SK-N-SH (cell line): ENCODE results near the gene FOXF2. TPM values are rescaled to one million over a fixed set of nuclear protein-coding genes. Genes with fewer than 3 reads are reported as not detected.

Source experiments
- CTCF ChIA-PET: fragments of 300-600, 350-600 bp; formaldehyde crosslinking; extraction: SDS; loops from one replicate; lab custom pipeline; 2021; lab: Yijun Ruan, JAX
- POLR2A ChIA-PET: fragments of 350-600 bp; sonication (Branson Sonifier 250); formaldehyde crosslinking; extraction: SDS; loops from one replicate; lab custom pipeline; 2020; ENCODE audit warnings: antibody characterized with exemption, inconsistent platforms; lab: Yijun Ruan, JAX
- DNase-seq: peaks from one replicate; pipeline ENCODE4 v3.0.0; 2012
- H2AFZ ChIP-seq: fragments of 200-600 bp; sonication (generic); 2 replicates; pipeline ENCODE4 v1.8.1; 2016; ENCODE audit warnings: antibody characterized with exemption, mild to moderate bottlenecking, low read depth
- H3F3A ChIP-seq: fragments of 200-600 bp; sonication (generic); replicated peaks from 2 replicates; pipeline ENCODE3; 2016; ENCODE audit warnings: antibody characterized with exemption, mild to moderate bottlenecking; ENCODE audit not compliant: insufficient read depth
- H3K27ac ChIP-seq, 2 experiments: fragments of 200-500 bp in 1 of 2; fragments of 200-600 bp in 1 of 2; sonication (Bioruptor generic) in 1 of 2; sonication (generic), shearing (Covaris generic) in 1 of 2; 2 replicates each; pipeline versions ENCODE4 v1.5.1 to v1.6.1; 2014 to 2016; ENCODE audit warnings: low read depth in 2 of 2, inconsistent platforms in 1 of 2, low read length in 1 of 2, mild to moderate bottlenecking in 1 of 2, mixed read lengths in 1 of 2
- H3K27me3 ChIP-seq: fragments of 200-600 bp; sonication (generic), shearing (Covaris generic); 2 replicates; pipeline ENCODE4 v1.6.1; 2016; ENCODE audit warnings: mixed run types; ENCODE audit not compliant: insufficient read depth
- H3K36me3 ChIP-seq, 2 experiments: fragments of 200-500 bp in 1 of 2; fragments of 200-600 bp in 1 of 2; sonication (Bioruptor generic) in 1 of 2; sonication (generic) in 1 of 2; replicated peaks in 1 of 2; 2 replicates each; pipeline versions ENCODE3 to v1.5.1; 2014 to 2016; ENCODE audit warnings: low read length in 1 of 2, mild to moderate bottlenecking in 1 of 2; ENCODE audit not compliant: insufficient read depth in 2 of 2, control insufficient read depth in 1 of 2
- H3K4me1 ChIP-seq, 2 experiments: fragments of 200-500 bp in 1 of 2; fragments of 200-600 bp in 1 of 2; sonication (Bioruptor generic) in 1 of 2; sonication (generic), shearing (Covaris generic) in 1 of 2; 2 replicates each; pipeline versions ENCODE4 v1.5.1 to v1.6.1; 2014 to 2016; ENCODE audit warnings: low read depth in 1 of 2, low read length in 1 of 2, mixed run types in 1 of 2; ENCODE audit not compliant: insufficient read depth in 2 of 2, control insufficient read depth in 1 of 2
- H3K4me2 ChIP-seq: fragments of 200-600 bp; sonication (generic), shearing (Covaris generic); 2 replicates; pipeline ENCODE4 v1.6.1; 2017; ENCODE audit warnings: mixed run types
- H3K4me3 ChIP-seq, 2 experiments: fragments of 200-500 bp in 1 of 2; fragments of 200-600 bp in 1 of 2; sonication (Bioruptor generic) in 1 of 2; sonication (generic), shearing (Covaris generic) in 1 of 2; 2 replicates each; pipeline versions ENCODE4 v1.5.1 to v1.8.1; 2014 to 2016; ENCODE audit warnings: low read depth in 2 of 2, inconsistent platforms in 1 of 2, low read length in 1 of 2, mild to moderate bottlenecking in 1 of 2, mixed read lengths in 1 of 2, moderate library complexity in 1 of 2
- H3K79me2 ChIP-seq: fragments of 200-600 bp; sonication (generic); 2 replicates; pipeline ENCODE4 v1.8.1; 2017; ENCODE audit warnings: mild to moderate bottlenecking; ENCODE audit not compliant: insufficient read depth
- H3K9ac ChIP-seq: fragments of 200-600 bp; sonication (generic); 2 replicates; pipeline ENCODE4 v1.6.1; 2017; ENCODE audit warnings: mixed run types
- H3K9me2 ChIP-seq: fragments of 200-600 bp; sonication (generic); 2 replicates; pipeline ENCODE4 v1.6.1; 2017; ENCODE audit warnings: mixed run types
- H3K9me3 ChIP-seq: fragments of 200-600 bp; sonication (generic); 2 replicates; pipeline ENCODE4 v1.6.1; 2017; ENCODE audit warnings: mixed run types, mild to moderate bottlenecking, moderate library complexity
- H4K20me1 ChIP-seq: fragments of 200-600 bp; sonication (generic); 2 replicates; pipeline ENCODE4 v1.6.1; 2017; ENCODE audit warnings: mild to moderate bottlenecking, mixed run types; ENCODE audit not compliant: insufficient read depth
- ELF1 ChIP-seq: IDR thresholded peaks from 2 replicates; pipeline ENCODE4 v1.4.0; 2012
- EP300 ChIP-seq, 2 experiments: IDR thresholded peaks; 2 replicates each; pipeline versions ENCODE4 v1.4.0 to v1.6.1; 2012; ENCODE audit warnings: borderline replicate concordance in 1 of 2, low read depth in 1 of 2, low read length in 1 of 2
- FOSL2 ChIP-seq: IDR thresholded peaks from 2 replicates; pipeline ENCODE4 v1.4.0; 2012; ENCODE audit warnings: low read depth, mild to moderate bottlenecking, moderate library complexity, borderline replicate concordance
- FOXJ3 ChIP-seq: sonication (generic); formaldehyde crosslinking; IDR thresholded peaks from 2 replicates; pipeline ENCODE4 v1.5.1; 2020; ENCODE audit warnings: mild to moderate bottlenecking, missing genetic modification reagents
- IRF3 ChIP-seq: fragments of 150-350 bp; IDR thresholded peaks from 2 replicates; pipeline ENCODE4 v1.6.1; 2016; ENCODE audit warnings: mild to moderate bottlenecking, low read depth, low read length
- NFIC ChIP-seq: IDR thresholded peaks from 2 replicates; pipeline ENCODE4 v1.4.0; 2012; ENCODE audit warnings: borderline replicate concordance
- POLR2AphosphoS5 ChIP-seq: IDR thresholded peaks from 2 replicates; pipeline ENCODE4 v1.6.1; 2012; ENCODE audit warnings: low read depth, low read length
- RAD21 ChIP-seq: IDR thresholded peaks from 2 replicates; pipeline ENCODE4 v1.6.1; 2012; ENCODE audit warnings: mild to moderate bottlenecking, low read length
- RCOR1 ChIP-seq: fragments of 150-350 bp; IDR thresholded peaks from 2 replicates; pipeline ENCODE4 v1.6.1; 2017; ENCODE audit warnings: antibody characterized with exemption, low read length
- REST ChIP-seq: IDR thresholded peaks from 2 replicates; pipeline ENCODE4 v1.6.1; 2012; ENCODE audit warnings: mild to moderate bottlenecking, low read depth, low read length, moderate library complexity
- RFX5 ChIP-seq: IDR thresholded peaks from 2 replicates; pipeline ENCODE4 v1.6.1; 2012; ENCODE audit warnings: mild to moderate bottlenecking, improper control_type of control experiment, low read length
- SMC3 ChIP-seq: IDR thresholded peaks from 2 replicates; pipeline ENCODE4 v1.6.1; 2012; ENCODE audit warnings: low read depth, low read length, improper control_type of control experiment
- TAF1 ChIP-seq: IDR thresholded peaks from 2 replicates; pipeline ENCODE4 v1.6.1; 2012; ENCODE audit warnings: low read depth, mild to moderate bottlenecking, low read length, moderate library complexity, borderline replicate concordance
- TCF12 ChIP-seq: IDR thresholded peaks from 2 replicates; pipeline ENCODE4 v1.4.0; 2012
- TEAD4 ChIP-seq: IDR thresholded peaks from 2 replicates; pipeline ENCODE4 v1.4.0; 2012; ENCODE audit warnings: mild to moderate bottlenecking, borderline replicate concordance; ENCODE audit not compliant: insufficient read depth
- YY1 ChIP-seq: IDR thresholded peaks from 2 replicates; pipeline ENCODE4 v1.4.0; 2012; ENCODE audit warnings: low read depth, mild to moderate bottlenecking
- WGBS: methylation state at CpG from one replicate; pipeline ENCODE4 v1.1.6; 2017; ENCODE audit warnings: low lambda C conversion rate; 5-methylcytosine and 5-hydroxymethylcytosine counted together
- polyA plus RNA-seq, 3 experiments: library from polyadenylated mRNA; depleted of rRNA; stranded (reverse); fragments of >200 nt; gene quantifications; 2 replicates each; pipeline ENCODE4 v1.2.3, GENCODE V29; 2012
- TF ChIP-seq, protein P1 (sequence below): IDR thresholded peaks from 2 replicates; pipeline ENCODE4; 2012
- TF ChIP-seq, protein P2 (sequence below): IDR thresholded peaks from 2 replicates; pipeline ENCODE4 v1.4.0; 2012; ENCODE audit warnings: low read depth, borderline replicate concordance

FOXF2 gene
- polyA plus RNA-seq, 1 of the 3 experiments (the other 2 are of a cell fraction), result not detected

DNA sequence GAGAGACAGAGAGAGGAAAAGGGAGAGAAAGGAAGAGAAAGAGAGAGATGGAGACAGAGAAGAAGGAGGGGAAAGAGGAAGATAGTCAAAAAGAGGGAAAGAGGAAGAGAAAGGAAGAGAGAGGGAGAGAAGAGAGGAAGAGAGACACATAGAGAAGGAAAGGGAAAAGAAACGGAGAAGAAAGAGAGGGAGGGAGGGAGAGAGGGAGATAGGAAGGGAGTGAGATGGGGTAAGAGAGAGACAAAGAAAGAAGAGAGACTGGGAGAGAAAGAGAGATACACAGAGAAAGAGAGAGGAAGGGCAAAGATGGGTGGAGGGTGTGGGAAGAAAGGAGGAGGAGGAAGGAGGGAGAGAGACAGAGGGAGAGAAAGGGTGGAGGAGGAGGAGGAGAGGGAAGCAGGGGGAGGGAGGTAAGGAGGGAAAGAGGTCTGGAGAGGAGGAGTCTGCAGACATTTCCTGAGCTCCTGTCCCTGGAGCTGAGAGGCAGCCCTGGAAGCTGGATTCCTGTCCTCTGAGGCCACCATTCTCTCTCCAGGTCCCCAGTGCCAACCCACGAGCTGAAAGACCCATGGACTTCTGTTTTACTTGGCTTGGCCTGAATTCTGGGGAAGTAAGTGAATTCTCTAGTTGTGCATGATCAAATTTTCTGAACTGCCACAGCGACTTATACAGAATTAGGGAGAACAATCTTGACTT, 9.9 kb downstream of the FOXF2 start:
- H3F3A ChIP-seq, result no peaks in the 10 kb centered on the region
- no peak overlapping the region for H2AFZ ChIP-seq
- ChIA-PET POLR2A (no interaction called here), CTCF (interaction anchor here (0.7 to 1.0 kb wide), 3 partner anchors 13 to 599 kb away, joined by 3 read pairs; no protein-coding TSS in a partner anchor)
- TF ChIP-seq RAD21, result no peak
- no peaks in the 10 kb centered on the region for H3K9me2 ChIP-seq
- no peaks in the 10 kb centered on the region for H3K9me3 ChIP-seq
- H3K79me2 ChIP-seq, result no peaks in the 10 kb centered on the region
- no peak for DNase-seq
- H3K27me3 ChIP-seq, result peaks cover 76% of the 10 kb centered on the region
- no peaks in the 10 kb centered on the region for H4K20me1 ChIP-seq
- H3K9ac ChIP-seq, result no peak overlapping the region
- 5% methylated on average over 3 of the region's 3 CpGs for WGBS
- H3K4me3 ChIP-seq, result no peak overlapping the region
- H3K27ac ChIP-seq, result no peak overlapping the region
- H3K4me2 ChIP-seq, result no peak overlapping the region
- H3K36me3 ChIP-seq, result no peaks in the 10 kb centered on the region
- H3K4me1 ChIP-seq, result no peaks in the 10 kb centered on the region

- POLR2A ChIA-PET, result no interaction called here
- Histone ChIP-seq H2AFZ (no peak overlapping the region), H3K36me3 (no peaks in the 10 kb centered on the region), H3K4me2 (no peak overlapping the region), H3K27ac (no peak overlapping the region), H3K9me3 (no peaks in the 10 kb centered on the region), H3K9me2 (no peaks in the 10 kb centered on the region), H3K4me3 (no peak overlapping the region), H3K79me2 (no peaks in the 10 kb centered on the region), H3K9ac (no peak overlapping the region), H3K27me3 (peaks cover 65% of the 10 kb centered on the region), H3K4me1 (no peaks in the 10 kb centered on the region), H3F3A (no peaks in the 10 kb centered on the region), H4K20me1 (no peaks in the 10 kb centered on the region)
- CTCF ChIA-PET, result interaction anchor here (0.5 to 1.0 kb wide), 3 partner anchors 14 to 602 kb away, joined by 3 read pairs; no protein-coding TSS in a partner anchor
- 30% methylated on average over 24 of the region's 30 CpGs for WGBS
- no peak for DNase-seq
- TF ChIP-seq IRF3 (no peak), SMC3 (no peak), FOSL2 (no peak), TEAD4 (no peak), REST (no peak), RCOR1 (no peak), EP300 (IDR thresholded peaks at IDR 0.05; ENCODE audit: borderline replicate concordance in 1 of 2, low read depth in 1 of 2, low read length in 1 of 2) (no peak), POLR2AphosphoS5 (no peak), ELF1 (no peak), RFX5 (no peak), RAD21 (no peak), NFIC (no peak), YY1 (no peak), TCF12 (no peak), FOXJ3 (CRISPR knock-in tag) (no peak), TAF1 (no peak)
- TF ChIP-seq, protein P1, sequence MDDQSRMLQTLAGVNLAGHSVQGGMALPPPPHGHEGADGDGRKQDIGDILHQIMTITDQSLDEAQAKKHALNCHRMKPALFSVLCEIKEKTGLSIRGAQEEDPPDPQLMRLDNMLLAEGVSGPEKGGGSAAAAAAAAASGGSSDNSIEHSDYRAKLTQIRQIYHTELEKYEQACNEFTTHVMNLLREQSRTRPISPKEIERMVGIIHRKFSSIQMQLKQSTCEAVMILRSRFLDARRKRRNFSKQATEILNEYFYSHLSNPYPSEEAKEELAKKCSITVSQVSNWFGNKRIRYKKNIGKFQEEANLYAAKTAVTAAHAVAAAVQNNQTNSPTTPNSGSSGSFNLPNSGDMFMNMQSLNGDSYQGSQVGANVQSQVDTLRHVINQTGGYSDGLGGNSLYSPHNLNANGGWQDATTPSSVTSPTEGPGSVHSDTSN, result no peak
- TF ChIP-seq, protein P2, sequence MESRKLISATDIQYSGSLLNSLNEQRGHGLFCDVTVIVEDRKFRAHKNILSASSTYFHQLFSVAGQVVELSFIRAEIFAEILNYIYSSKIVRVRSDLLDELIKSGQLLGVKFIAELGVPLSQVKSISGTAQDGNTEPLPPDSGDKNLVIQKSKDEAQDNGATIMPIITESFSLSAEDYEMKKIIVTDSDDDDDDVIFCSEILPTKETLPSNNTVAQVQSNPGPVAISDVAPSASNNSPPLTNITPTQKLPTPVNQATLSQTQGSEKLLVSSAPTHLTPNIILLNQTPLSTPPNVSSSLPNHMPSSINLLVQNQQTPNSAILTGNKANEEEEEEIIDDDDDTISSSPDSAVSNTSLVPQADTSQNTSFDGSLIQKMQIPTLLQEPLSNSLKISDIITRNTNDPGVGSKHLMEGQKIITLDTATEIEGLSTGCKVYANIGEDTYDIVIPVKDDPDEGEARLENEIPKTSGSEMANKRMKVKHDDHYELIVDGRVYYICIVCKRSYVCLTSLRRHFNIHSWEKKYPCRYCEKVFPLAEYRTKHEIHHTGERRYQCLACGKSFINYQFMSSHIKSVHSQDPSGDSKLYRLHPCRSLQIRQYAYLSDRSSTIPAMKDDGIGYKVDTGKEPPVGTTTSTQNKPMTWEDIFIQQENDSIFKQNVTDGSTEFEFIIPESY, result no peak
Measured at GRCh38 chr6:1400126-1400850, 10.9 kb downstream of the FOXF2 start.
